Osteoblast (primary cell): ENCODE data around the gene ISOC2. TPM values are rescaled to one million over a fixed set of nuclear protein-coding genes. Genes with fewer than 3 reads are reported as not detected.

Experiments used
- DNase-seq: peaks from one replicate; pipeline ENCODE4 v3.0.0; 2011; ENCODE audit warnings: low spot score, mixed read lengths; ENCODE audit not compliant: insufficient read length; ENCODE audit errors: missing footprints
- H2AFZ ChIP-seq: 2 replicates; pipeline ENCODE4 v1.6.0; 2011; ENCODE audit warnings: mild to moderate bottlenecking, low read length
- H3K27ac ChIP-seq: 2 replicates; pipeline ENCODE4 v1.5.1; 2011; ENCODE audit warnings: mild to moderate bottlenecking, low read depth, low read length, moderate library complexity
- H3K27me3 ChIP-seq: 2 replicates; pipeline ENCODE4 v1.6.0; 2012; ENCODE audit warnings: mild to moderate bottlenecking, control low read depth, inconsistent platforms, low read length, moderate library complexity; ENCODE audit not compliant: insufficient read depth
- H3K36me3 ChIP-seq: 2 replicates; pipeline ENCODE4 v1.5.1; 2011; ENCODE audit warnings: mild to moderate bottlenecking, low read length, control low read depth, moderate library complexity; ENCODE audit not compliant: insufficient read depth
- H3K4me1 ChIP-seq: 2 replicates; pipeline ENCODE4 v1.5.1; 2011; ENCODE audit warnings: mild to moderate bottlenecking, low read length, control low read depth, moderate library complexity; ENCODE audit not compliant: insufficient read depth
- H3K4me2 ChIP-seq: 2 replicates; pipeline ENCODE4 v1.6.0; 2011; ENCODE audit warnings: mild to moderate bottlenecking, low read length; ENCODE audit not compliant: insufficient read depth
- H3K4me3 ChIP-seq: fragments of 200-600 bp; sonication (generic); 3 replicates; pipeline ENCODE4 v1.5.1; 2012; ENCODE audit warnings: mild to moderate bottlenecking, low read length, inconsistent platforms; ENCODE audit not compliant: insufficient read depth
- H3K79me2 ChIP-seq: 2 replicates; pipeline ENCODE4 v1.6.0; 2012; ENCODE audit warnings: mild to moderate bottlenecking, low read length, control low read depth, inconsistent platforms; ENCODE audit not compliant: insufficient read depth
- H3K9me3 ChIP-seq: 2 replicates; pipeline ENCODE4 v1.5.1; 2011; ENCODE audit warnings: low read depth, low read length, control low read depth
- H4K20me1 ChIP-seq: 2 replicates; pipeline ENCODE4 v1.6.0; 2012; ENCODE audit warnings: mild to moderate bottlenecking, low read length, control low read depth; ENCODE audit not compliant: insufficient read depth
- total RNA-seq: library from RNA; depleted of rRNA; stranded (reverse); fragments of >200 nt; gene quantifications from 2 replicates; pipeline ENCODE4 v1.2.3, GENCODE V29; 2012
- TF ChIP-seq, protein P1 (sequence below): IDR thresholded peaks from 2 replicates; pipeline ENCODE4 v1.5.1; 2011; ENCODE audit warnings: mild to moderate bottlenecking, low read depth, low read length, moderate library complexity; ENCODE audit errors: extremely low read depth

The ISOC2 gene
- total RNA-seq, 1 donor = 65.1 TPM

DNA sequence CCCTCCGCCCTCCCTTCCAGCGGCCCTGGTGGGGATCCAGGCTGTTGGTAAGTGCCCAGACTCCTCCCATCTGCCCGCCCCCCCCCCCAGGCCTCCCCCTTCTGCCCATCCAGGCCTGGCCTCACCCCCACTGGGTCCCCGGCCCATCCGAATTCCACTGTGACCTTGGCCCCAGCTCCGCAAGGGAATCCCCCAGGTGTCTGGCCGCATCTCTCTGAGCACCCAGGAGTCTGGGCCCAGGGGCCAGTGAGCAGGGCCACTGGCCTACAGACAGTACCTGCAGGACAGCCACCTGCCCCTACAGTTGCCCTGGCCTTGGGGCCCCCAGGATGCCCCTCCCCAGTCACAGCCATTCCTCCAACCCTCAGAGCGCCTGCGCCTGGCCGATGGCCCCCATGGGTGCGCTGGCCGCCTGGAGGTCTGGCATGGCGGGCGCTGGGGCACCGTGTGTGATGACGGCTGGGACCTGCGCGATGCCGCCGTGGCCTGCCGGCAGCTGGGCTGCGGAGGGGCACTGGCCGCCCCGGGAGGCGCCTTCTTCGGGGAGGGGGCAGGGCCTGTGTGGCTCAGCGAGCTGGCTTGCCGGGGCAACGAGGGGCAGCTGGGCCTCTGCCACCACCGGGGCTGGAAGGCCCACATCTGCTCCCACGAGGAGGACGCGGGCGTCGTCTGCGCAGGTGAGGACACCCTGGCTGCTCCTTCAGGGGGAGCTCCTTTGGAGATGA lies 27.7 kb upstream of the ISOC2 start:
- no peaks in the 10 kb centered on the region for H3K36me3 ChIP-seq
- H4K20me1 ChIP-seq = no peaks in the 10 kb centered on the region
- peaks cover 17% of the 10 kb centered on the region for H3K79me2 ChIP-seq
- peak overlapping the region; percentile 74 for H3K4me2 ChIP-seq
- no peak overlapping the region for H2AFZ ChIP-seq
- no peaks in the 10 kb centered on the region for H3K27me3 ChIP-seq
- TF ChIP-seq, protein P1, sequence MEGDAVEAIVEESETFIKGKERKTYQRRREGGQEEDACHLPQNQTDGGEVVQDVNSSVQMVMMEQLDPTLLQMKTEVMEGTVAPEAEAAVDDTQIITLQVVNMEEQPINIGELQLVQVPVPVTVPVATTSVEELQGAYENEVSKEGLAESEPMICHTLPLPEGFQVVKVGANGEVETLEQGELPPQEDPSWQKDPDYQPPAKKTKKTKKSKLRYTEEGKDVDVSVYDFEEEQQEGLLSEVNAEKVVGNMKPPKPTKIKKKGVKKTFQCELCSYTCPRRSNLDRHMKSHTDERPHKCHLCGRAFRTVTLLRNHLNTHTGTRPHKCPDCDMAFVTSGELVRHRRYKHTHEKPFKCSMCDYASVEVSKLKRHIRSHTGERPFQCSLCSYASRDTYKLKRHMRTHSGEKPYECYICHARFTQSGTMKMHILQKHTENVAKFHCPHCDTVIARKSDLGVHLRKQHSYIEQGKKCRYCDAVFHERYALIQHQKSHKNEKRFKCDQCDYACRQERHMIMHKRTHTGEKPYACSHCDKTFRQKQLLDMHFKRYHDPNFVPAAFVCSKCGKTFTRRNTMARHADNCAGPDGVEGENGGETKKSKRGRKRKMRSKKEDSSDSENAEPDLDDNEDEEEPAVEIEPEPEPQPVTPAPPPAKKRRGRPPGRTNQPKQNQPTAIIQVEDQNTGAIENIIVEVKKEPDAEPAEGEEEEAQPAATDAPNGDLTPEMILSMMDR = no peak
- peak overlapping the region; percentile 15 for H3K27ac ChIP-seq
- H3K4me1 ChIP-seq = peaks cover 62% of the 10 kb centered on the region
- peak overlapping the region; percentile 35 for H3K4me3 ChIP-seq
- H3K9me3 ChIP-seq = no peaks in the 10 kb centered on the region
- DNase-seq = peak; percentile 92

DNA sequence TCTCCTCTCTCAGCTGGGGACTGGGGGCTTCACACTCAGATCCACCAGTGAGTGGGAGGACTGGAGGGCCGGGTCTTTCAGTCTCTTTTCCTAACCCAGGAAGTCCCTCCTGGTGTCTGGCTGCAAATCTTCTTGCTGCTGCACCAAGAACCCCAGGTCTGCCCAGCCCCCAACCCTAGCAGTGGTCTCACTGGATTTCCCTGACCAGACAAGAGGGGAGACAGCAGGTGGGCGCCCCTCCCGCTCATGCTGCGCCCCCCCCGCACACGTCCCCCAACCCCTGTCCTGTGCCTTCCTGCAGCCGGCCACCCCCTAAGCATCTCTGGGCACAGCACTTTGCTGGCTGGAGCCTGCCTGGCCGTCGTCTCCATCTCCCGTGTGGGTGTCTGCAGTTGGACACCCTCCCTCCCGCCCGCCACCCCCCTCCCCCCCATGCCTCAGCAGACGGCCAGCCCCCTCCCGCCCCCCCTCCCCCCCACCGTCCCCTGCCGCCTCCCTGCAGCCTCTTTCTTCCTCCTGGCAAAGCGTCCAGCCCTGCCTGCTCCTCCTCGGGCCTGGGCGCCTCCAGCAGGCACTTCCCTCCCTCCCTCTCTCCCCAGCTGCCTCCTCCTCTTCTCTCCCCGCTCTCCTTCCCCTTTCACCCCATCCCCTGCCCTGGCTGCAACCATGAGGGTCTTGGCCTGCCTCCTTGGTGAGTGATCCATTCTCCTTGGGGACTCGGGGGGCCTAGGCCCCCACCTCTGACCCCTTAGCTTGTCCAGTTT lies 26.7 kb upstream of the ISOC2 start, which contains the start of gene SSC5D:
Gene SSC5D, plus strand, starts transcription at position 513 of the 764 bp plus-strand sequence. Its CDS starts 154 bp downstream, at position 667.
- Histone ChIP-seq H3K9me3 (no peaks in the 10 kb centered on the region), H3K79me2 (peaks cover 19% of the 10 kb centered on the region), H3K27me3 (no peaks in the 10 kb centered on the region), H4K20me1 (no peaks in the 10 kb centered on the region), H3K4me1 (peaks cover 52% of the 10 kb centered on the region), H3K4me2 (peak within 1 kb of the TSS; percentile 83), H3K27ac (peak within 1 kb of the TSS; percentile 99), H2AFZ (peak within 1 kb of the TSS; percentile 56), H3K4me3 (peak within 1 kb of the TSS; percentile 64), H3K36me3 (no peaks in the 10 kb centered on the region)
- peak; percentile 98 for DNase-seq
- TF ChIP-seq, protein P1 = no peak

DNA sequence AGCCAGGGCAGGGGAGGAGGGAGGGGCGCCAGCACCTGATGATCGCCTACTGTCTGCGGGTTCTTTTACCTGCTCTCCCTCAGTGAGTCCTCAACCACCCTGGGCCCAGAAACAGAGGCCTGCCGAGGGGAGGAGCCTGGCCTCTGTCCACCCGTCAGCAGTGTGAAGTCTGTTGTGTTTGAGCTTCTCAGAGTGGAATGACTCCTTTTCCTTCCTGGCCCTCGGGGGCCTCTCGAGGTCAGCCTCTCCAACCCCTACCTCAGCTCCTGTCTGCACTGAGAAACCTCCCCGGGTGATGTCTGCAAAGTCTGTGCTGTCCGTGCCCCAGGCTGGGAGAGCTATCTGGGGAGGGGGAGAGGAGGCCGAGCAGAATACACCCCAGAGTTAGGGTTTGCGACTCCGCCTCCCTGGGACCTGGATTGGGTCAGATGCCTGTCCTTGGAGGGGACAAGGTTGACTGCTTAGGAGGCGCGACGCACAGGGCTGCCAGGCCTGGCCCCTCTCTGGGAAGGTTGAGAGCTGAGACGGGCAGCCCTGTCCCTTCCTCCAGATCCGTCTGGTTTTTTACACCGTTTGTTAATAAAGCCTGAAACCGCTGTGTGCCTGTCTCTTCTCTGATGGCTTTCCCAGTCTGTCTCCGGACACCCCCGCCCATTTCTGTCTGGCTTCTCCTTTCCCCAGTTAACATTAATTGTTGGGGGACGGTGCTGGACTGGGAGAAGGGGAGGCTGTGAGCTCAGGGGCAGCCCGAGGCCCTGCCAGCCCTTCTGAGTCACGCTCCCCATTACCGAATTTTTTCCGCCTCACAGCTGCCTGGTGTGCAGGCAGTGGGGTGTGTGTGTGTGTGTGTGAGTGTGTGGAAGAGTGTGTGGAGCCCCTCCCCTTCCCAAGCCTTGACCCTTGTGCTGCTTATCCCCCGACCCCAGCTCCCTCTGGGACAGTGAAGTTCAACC lies 25.8 kb upstream of the ISOC2 start:
- Histone ChIP-seq H3K4me3 (peak overlapping the region; percentile 62), H2AFZ (peak overlapping the region; percentile 35), H3K79me2 (peaks cover 23% of the 10 kb centered on the region), H3K27me3 (no peaks in the 10 kb centered on the region), H3K4me1 (peaks cover 48% of the 10 kb centered on the region), H4K20me1 (no peaks in the 10 kb centered on the region), H3K4me2 (peak overlapping the region; percentile 83), H3K9me3 (no peaks in the 10 kb centered on the region), H3K27ac (peak overlapping the region; percentile 99), H3K36me3 (peaks cover 4% of the 10 kb centered on the region)
- DNase-seq = peak; percentile 100
- TF ChIP-seq, protein P1 = no peak
